ENCODE data around the gene TBX6. TPM values are rescaled to one million over a fixed set of nuclear protein-coding genes. Genes with fewer than 3 reads are reported as not detected.
A peak's percentile ranks its signal among the peaks of the same experiment; 100 is the strongest.
"Not testable (repeated sequence)": the region's sequence is repeated elsewhere in the genome, so short reads cannot be mapped to it uniquely, and the experiment has no call there.

TBX6 gene
- polyA plus RNA-seq, 3 donors from 2014 or later = not detected

GRCh38 chr16:30120340-30121105 is 28.8 kb upstream of the TBX6 start:
- Mint-ChIP-seq H3K36me3 (peaks cover 0 to 6% (median 4%) of the 10 kb centered on the region in 3 donors), H3K4me3 (peak overlapping the region; percentile 18 to 69 (median 57)), H3K27me3 (ENCODE audit: low read depth in 3 of 3) (peaks cover 0 to 4% (median 0%) of the 10 kb centered on the region in 3 donors), H3K9me3 (no peaks in the 10 kb centered on the region), H3K4me1 (peaks cover 31 to 33% of the 10 kb centered on the region in 2 donors), H3K27ac (peak overlapping the region; percentile 12 to 91 (median 85))
- DNase-seq = peak in 1 of 3 donors; percentile 13

GRCh38 chr16:30119428-30119827 is 27.7 kb upstream of the TBX6 start:
- Mint-ChIP-seq H3K27me3 (ENCODE audit: low read depth in 3 of 3) (peaks cover 0 to 4% (median 0%) of the 10 kb centered on the region in 3 donors), H3K27ac (peak overlapping the region; percentile 12 to 91 (median 82)), H3K4me3 (peak overlapping the region in 2 of 5 donors; percentile 21 to 23), H3K36me3 (peaks cover 0 to 6% (median 4%) of the 10 kb centered on the region in 3 donors), H3K9me3 (no peaks in the 10 kb centered on the region), H3K4me1 (peaks cover 31 to 33% of the 10 kb centered on the region in 2 donors)
- DNase-seq = no peak

GRCh38 chr16:30117768-30118167 is 26.0 kb upstream of the TBX6 start:
- H3K36me3 Mint-ChIP-seq = peaks cover 0 to 6% (median 4%) of the 10 kb centered on the region in 3 donors
- DNase-seq = no peak
- no peak overlapping the region for H3K27ac Mint-ChIP-seq
- H3K9me3 Mint-ChIP-seq = no peaks in the 10 kb centered on the region
- H3K4me1 Mint-ChIP-seq = peaks cover 31% of the 10 kb centered on the region in 2 donors
- peaks cover 0 to 4% (median 0%) of the 10 kb centered on the region in 3 donors for H3K27me3 Mint-ChIP-seq (ENCODE audit: low read depth in 3 of 3)
- H3K4me3 Mint-ChIP-seq = no peak overlapping the region

- H3K27ac Mint-ChIP-seq = no peak overlapping the region
- no peaks in the 10 kb centered on the region for H3K9me3 Mint-ChIP-seq
- no peak overlapping the region for H3K4me3 Mint-ChIP-seq
- peaks cover 21 to 22% of the 10 kb centered on the region in 2 donors for H3K4me1 Mint-ChIP-seq
- peaks cover 0 to 4% (median 2%) of the 10 kb centered on the region in 3 donors for H3K27me3 Mint-ChIP-seq (ENCODE audit: low read depth in 3 of 3)
- peaks cover 0 to 6% (median 4%) of the 10 kb centered on the region in 3 donors for H3K36me3 Mint-ChIP-seq
- no peak for DNase-seq
Observed at GRCh38 chr16:30116291-30117207, 24.8 kb upstream of the TBX6 start.

- H3K36me3 Mint-ChIP-seq = peaks cover 5 to 8% (median 6%) of the 10 kb centered on the region in 3 donors
- peaks cover 0 to 2% (median 0%) of the 10 kb centered on the region in 3 donors for H3K27me3 Mint-ChIP-seq (ENCODE audit: low read depth in 3 of 3)
- peaks cover 12% of the 10 kb centered on the region in 2 donors for H3K4me1 Mint-ChIP-seq
- DNase-seq = no peak
- H3K4me3 Mint-ChIP-seq = no peak overlapping the region
- no peaks in the 10 kb centered on the region for H3K9me3 Mint-ChIP-seq
- no peak overlapping the region for H3K27ac Mint-ChIP-seq
Observed at GRCh38 chr16:30115238-30115637, 23.5 kb upstream of the TBX6 start.

- H3K4me1 Mint-ChIP-seq; H3K36me3 Mint-ChIP-seq; H3K4me3 Mint-ChIP-seq; H3K9me3 Mint-ChIP-seq; H3K27ac Mint-ChIP-seq; H3K27me3 Mint-ChIP-seq (ENCODE audit: low read depth in 3 of 3); DNase-seq: not testable (repeated sequence)
Observed at GRCh38 chr16:30114833-30115232, 23.1 kb upstream of the TBX6 start.

GRCh38 chr16:30114411-30114810 is 22.7 kb upstream of the TBX6 start:
- DNase-seq = no peak
- peaks cover 4 to 8% (median 5%) of the 10 kb centered on the region in 3 donors for H3K36me3 Mint-ChIP-seq
- H3K4me3 Mint-ChIP-seq = no peak overlapping the region
- peaks cover 4% of the 10 kb centered on the region in 2 donors for H3K4me1 Mint-ChIP-seq
- peaks cover 0 to 2% (median 0%) of the 10 kb centered on the region in 3 donors for H3K27me3 Mint-ChIP-seq (ENCODE audit: low read depth in 3 of 3)
- no peaks in the 10 kb centered on the region for H3K9me3 Mint-ChIP-seq
- no peak overlapping the region for H3K27ac Mint-ChIP-seq

GRCh38 chr16:30113711-30114333 is 22.1 kb upstream of the TBX6 start:
- Mint-ChIP-seq H3K27me3 (ENCODE audit: low read depth in 3 of 3) (peaks cover 0 to 2% (median 0%) of the 10 kb centered on the region in 3 donors), H3K36me3 (peaks cover 0 to 8% (median 5%) of the 10 kb centered on the region in 3 donors), H3K27ac (no peak overlapping the region), H3K4me3 (no peak overlapping the region), H3K4me1 (no peaks in the 10 kb centered on the region), H3K9me3 (no peaks in the 10 kb centered on the region)
- DNase-seq = no peak

- H3K36me3 Mint-ChIP-seq = peaks cover 0 to 8% (median 5%) of the 10 kb centered on the region in 3 donors
- H3K27ac Mint-ChIP-seq = peak within 1 kb of the TSS in 1 of 6 donors; percentile 22
- no peak for DNase-seq
- no peaks in the 10 kb centered on the region for H3K4me1 Mint-ChIP-seq
- peaks cover 0 to 2% (median 0%) of the 10 kb centered on the region in 3 donors for H3K27me3 Mint-ChIP-seq (ENCODE audit: low read depth in 3 of 3)
- H3K9me3 Mint-ChIP-seq = no peaks in the 10 kb centered on the region
- no peak within 1 kb of the TSS for H3K4me3 Mint-ChIP-seq
Observed at GRCh38 chr16:30113031-30113710, 21.4 kb upstream of the TBX6 start, which contains the start of gene GDPD3. TSS of gene GDPD3 (minus strand) at chr16:30113537. CDS start at chr16:30113478, 59 bp downstream.

- peak; percentile 23 to 52 (median 33) for DNase-seq
- H3K4me1 Mint-ChIP-seq = no peaks in the 10 kb centered on the region
- peaks cover 0 to 2% (median 0%) of the 10 kb centered on the region in 3 donors for H3K27me3 Mint-ChIP-seq (ENCODE audit: low read depth in 3 of 3)
- H3K4me3 Mint-ChIP-seq = no peak overlapping the region
- H3K9me3 Mint-ChIP-seq = no peaks in the 10 kb centered on the region
- peak overlapping the region in 2 of 6 donors; percentile 22 to 30 for H3K27ac Mint-ChIP-seq
- H3K36me3 Mint-ChIP-seq = peaks cover 0 to 8% (median 5%) of the 10 kb centered on the region in 3 donors
Observed at GRCh38 chr16:30112197-30113030, 20.7 kb upstream of the TBX6 start.

GRCh38 chr16:30110661-30111060 is 18.9 kb upstream of the TBX6 start:
- Mint-ChIP-seq H3K36me3 (peaks cover 0 to 7% (median 5%) of the 10 kb centered on the region in 3 donors), H3K4me1 (no peaks in the 10 kb centered on the region), H3K9me3 (no peaks in the 10 kb centered on the region), H3K4me3 (no peak overlapping the region), H3K27ac (no peak overlapping the region), H3K27me3 (ENCODE audit: low read depth in 3 of 3) (peaks cover 0 to 2% (median 2%) of the 10 kb centered on the region in 3 donors)
- DNase-seq = no peak

All from immature natural killer cell (primary cell).